NCI-H1436 treated with DMSO at 0.1 percent for 48 hours (cell line): ENCODE results near the gene ZNF215.
"Not testable (repeated sequence)": the region's sequence is repeated elsewhere in the genome, so short reads cannot be mapped to it uniquely, and the experiment has no call there.

Experiments
- DNase-seq: peaks from one replicate; lab custom pipeline; 2025; lab: John Stamatoyannopoulos, UW

Gene ZNF215

DNA sequence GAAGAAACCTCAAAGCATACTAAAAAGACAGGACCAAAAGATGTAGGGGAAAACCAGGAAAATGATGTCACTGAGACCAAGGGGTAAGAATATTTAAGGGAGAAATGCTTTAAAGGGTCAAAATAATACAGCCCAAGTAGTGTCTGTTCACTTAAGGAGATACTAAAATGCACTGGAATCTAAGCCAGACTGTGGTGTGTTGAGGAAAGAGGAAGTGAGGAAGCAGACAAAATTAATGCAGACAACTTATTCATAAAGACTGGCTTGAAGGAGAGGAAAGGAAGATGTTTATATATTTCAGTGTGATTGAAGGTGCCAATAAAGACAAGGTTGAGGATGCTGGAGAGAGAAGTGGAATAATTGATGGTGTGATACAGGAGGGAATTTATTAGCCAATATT lies 15.7 kb downstream of the ZNF215 start:
- no peak for DNase-seq

DNA sequence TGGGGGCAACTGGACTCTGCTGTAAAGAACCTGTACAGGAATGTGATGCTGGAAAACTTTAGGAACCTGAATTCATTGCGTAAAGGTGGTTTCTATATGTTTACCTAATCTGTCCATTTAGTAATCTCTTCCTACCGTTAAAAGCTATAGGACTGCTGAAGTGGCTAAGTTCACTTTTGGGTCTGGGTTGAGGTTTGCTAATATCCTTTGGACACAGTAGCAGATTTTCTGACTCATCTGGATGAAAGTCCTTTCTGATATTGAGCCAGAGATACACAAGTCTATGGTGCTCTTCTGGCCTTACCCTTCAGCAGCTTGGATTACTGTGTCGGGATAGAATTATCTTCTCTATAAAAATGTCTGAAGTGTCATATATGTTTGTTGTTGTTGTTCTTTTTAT lies 16.9 kb downstream of the ZNF215 start:
- no peak for DNase-seq

DNA sequence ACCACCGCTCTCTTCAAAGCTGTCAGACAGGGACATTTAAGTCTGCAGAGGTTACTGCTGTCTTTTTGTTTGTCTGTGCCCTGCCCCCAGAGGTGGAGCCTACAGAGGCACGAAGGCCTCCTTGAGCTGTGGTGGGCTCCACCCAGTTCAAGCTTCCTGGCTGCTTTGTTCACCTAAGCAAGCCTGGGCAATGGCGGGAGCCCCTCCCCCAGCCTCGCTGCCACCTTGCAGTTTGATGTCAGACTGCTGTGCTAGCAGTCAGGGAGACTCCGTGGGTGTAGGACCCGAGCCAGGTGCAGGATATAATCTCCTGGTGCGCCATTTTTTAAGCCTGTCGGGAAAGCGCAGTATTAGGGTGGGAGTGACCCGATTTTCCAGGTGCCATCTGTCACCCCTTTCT lies 28.0 kb downstream of the ZNF215 start:
- not testable (repeated sequence) for DNase-seq

DNA sequence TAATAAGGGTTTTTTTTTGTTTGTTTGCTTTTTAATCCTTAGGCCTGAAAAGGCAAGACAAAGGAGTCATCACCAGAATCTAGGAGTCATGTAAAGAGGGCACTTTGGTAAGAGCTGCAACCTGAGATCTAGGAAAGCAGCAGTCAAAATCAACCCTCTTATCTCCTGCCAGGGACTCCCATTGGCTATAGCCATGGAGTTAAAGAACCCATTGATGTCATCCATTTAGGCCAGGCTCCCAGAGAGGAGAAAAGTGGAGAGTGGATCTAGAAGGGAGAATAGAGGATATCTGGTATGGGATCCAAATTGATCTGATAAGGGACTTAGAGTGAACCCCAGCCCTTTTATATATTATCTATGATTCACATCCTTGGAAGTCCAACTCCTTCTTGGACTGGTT lies 35.9 kb downstream of the ZNF215 start:
- DNase-seq: no peak

DNA sequence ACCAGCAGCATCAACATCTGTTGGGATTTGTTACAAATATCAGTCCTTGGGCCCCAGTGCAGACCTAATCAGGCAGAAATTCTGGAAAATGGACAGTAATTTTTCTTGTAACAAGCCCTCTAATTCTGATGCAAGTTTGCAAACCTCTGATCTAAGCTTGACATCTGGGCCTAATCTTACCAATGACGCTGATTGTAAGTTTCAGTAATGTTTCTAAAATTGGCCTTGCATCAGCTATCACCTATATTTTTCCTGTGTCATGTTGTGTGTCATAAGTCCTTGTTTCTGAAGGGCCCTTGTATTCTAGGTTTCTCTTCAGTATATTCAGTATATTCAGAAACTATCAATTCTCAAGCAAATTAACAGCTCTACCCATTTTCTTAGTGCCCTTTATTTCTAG lies 36.4 kb downstream of the ZNF215 start:
- DNase-seq: no peak

DNA sequence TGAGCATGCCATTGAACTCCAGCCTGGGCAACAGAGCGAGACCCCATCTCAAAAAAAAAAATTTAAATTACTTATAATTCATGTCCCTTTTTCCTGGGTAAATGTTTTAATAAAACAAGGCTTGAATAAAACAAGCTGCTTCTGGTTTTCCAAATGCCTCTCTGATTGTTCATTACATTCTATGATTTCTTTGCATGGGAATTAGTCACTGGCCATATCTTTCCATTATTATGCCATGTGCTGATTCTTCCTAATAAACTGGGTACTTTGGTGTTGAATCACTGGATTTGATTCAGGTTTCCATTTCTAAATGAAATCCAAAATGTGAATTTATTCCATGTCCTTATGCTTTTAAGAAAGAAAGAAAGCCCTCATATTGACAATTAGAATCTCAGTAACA lies 42.6 kb downstream of the ZNF215 start:
- no peak for DNase-seq

DNA sequence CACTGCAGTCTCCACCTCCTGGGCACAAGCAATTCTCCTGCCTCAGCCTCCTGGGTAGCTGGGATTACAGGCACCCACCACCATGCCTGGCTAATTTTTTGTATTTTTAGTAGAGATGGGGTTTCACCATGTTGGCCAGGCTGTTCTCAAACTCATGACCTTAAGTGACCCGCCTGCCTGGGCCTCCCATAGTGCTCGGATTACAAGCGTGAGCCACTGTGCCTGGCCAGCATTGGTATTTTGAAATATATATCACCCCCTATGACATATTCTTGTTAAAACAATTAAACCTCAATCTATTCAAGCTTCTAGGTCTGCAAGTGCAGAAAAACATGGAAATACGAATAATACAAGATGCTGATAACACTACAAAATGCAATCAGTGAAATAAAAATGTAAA lies 43.6 kb downstream of the ZNF215 start:
- DNase-seq: not testable (repeated sequence)

DNA sequence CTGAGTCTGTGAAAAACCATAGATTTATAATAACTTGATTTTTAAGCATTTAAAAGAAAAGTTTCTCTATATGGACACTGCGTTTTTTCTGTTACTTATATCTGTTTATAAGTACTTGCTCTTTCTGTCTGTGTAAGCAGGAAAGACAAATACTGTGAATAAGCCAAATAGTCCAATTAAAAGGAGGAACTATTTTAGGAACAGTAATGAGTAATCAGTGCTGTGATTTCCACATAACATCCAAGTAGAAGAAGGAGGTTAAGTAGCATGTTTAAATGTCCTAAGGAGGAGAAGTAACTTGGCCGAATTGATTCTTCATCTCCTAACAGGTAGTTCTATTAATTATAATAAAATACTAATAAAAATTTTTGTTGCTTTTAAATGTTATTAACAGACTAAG lies 53.1 kb downstream of the ZNF215 start:
- DNase-seq: no peak

DNA sequence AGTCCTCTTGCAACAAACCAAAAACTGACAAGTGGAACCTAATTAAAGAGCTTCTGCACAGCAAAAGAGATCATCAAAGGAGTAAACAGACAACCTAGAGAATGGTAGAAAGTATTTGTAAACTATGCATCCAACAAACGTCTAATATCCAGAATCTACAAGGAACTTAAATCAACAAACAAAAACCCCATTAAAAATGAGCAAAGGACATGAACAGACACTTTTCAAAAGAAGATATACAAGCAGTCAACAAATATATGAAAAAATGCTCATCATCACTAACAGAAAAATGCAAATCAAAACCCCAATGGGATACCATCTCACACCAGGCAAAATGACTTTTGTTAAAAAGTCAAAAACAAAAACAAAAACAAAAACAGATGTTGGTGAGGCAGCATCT lies 60.3 kb downstream of the ZNF215 start:
- no peak for DNase-seq

DNA sequence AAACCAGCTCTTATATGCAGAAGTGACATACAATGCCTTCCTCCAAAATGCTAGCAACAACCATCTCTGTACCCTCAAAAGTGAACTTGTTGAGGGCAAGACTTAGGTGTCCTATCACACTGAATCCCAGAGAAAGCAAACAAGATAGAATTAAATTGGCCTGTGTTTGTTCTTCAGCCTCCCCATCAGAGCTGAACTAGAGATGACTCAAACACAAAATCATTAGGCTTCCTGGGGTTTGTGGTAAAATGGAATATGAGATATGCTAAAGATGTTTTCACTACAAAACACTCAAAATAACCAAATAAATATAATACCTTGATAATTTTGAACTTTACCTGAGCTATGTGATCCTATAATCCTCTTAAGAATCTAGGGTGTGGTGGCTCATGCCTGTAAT lies 62.3 kb downstream of the ZNF215 start:
- DNase-seq: no peak

DNA sequence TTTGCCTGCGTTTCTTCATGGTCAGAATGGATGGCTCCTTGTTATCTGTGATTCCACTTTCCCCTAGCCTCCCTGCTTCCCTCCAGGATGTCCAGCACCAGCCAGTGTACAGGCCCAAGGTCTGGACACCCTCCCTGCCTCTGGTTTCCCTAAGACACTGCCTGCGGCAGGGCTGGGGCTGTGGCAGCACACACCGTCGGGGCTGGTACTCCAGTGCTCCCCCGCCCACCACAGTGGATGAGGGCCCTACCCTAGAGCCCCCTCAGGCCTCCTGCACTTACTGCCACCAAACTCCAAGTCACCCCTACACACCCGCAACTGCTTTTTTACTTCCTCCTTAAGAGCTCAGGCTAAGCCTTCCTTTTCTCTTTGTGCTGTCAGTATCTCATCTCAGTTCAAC lies 65.0 kb downstream of the ZNF215 start:
- DNase-seq: no peak

DNA sequence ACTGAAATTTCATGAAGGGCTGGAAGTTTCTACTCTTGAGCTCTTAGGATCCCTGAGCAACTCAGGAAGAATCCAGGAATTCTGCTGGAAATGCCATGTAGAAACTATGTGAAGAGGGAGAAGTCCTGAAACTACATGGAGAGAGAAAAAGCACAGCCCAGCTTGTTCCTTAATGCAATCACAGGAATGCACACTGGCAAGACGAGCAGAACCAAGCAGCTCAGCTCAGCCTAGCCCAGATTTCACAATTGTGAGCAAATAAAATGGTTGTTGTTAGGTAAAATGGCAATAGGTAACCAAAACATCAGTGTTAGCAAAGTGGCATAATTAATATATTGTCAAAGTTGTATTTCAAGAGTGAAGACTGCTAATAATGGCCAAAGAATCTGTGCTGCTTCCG lies 65.8 kb downstream of the ZNF215 start:
- no peak for DNase-seq

DNA sequence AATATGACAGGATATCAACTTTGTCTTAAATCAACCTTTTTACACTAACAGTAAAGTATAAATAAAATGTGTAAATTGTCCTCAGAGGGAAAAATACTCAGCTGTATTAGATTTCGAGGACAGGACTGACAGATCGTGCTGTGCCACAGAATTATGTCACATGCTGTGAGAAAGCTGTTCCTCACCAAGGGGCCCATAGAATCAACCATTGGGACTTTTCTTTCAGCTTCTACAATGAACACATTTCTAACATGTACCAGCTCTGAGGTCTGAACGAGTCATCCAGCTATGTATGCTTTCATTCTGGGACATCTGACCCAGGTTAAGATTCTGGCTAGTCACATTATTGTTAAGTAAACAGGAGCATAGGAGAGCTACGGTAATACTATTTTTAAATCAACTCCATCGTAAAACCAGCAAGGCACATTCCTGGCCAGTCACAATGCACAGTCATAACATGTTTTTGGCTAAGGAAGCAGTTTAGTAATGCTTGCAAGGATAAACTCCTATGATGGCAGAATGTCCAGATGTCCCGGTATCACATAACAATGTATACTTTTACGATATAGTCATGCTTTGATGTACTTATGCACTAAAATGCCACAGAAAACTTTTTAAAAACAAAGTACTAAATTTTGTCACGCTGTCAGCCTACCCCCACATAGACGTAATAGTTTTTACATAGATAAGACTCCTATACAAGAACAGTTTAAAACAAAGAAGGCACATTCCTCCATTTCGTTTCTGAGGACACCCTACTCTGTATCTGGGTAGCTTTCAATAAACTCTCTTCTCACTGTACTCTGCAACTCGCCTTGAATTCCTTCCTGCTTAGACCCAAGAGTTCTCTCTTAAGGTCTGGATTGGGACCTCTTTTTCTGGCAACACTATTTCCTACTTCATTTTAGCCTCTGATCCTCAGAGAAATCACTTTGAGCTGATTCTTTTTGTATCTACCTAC lies 66.5 kb downstream of the ZNF215 start:
- DNase-seq: no peak

DNA sequence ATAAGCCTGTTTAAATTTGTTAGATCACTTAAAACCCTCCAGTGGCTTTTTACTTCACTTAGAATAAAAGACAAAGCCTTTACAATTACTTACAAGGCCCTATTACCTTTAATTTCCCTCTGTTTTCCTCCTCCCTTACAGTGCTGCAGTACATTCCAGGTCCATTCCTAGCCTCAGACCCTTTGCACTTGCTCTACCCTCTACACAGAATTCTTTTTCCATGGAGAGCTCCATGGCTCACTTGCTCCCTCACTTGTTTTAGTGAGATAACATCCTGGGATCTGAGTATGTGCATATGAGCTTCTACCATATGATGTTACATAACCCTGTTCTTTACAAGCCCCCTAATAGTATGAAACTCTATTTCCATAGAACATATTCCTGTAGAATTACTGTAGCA lies 69.5 kb downstream of the ZNF215 start:
- no peak for DNase-seq

DNA sequence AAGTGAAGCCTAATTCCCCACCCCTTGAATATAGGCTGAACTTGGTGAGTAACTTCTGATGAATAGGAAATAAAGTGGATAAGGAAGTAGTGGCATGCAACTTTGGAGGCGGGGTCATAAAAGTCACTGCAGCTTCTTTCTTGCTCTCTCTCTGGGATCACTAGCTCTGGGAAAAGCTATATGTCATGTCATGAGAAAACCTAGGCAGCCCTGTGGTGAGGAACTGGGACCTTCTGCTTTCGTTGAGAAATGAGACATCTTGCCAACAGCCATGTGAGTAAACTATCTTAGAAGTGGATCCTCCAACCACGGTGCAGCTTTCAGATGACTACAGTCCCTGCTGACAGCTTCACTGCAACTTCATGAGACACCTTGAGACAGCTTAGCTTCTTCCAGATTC lies 78.3 kb downstream of the ZNF215 start:
- no peak for DNase-seq
